Measurements from ENCODE around the gene KBTBD12.

DNA sequence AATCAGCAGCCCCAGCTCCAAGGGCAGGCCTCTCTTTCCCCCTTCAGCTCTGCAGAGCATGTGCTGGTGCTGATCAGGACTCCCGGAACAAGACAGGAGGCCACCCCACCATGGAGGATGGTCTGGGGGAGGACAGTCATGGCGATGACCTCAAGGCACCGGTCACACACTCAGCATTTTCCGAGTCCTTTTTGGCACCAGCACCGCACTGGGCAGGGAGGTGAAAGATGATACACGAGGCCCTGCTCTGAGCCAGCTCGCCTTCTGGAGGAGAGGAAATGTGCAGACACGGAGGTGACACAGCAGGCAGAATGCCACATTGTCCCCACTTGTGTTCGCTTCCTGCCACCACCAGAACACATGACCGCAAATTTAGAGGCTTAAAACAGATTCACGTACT, 75.4 kb downstream of the KBTBD12 start:
- TF ChIP-seq, protein P1, sequence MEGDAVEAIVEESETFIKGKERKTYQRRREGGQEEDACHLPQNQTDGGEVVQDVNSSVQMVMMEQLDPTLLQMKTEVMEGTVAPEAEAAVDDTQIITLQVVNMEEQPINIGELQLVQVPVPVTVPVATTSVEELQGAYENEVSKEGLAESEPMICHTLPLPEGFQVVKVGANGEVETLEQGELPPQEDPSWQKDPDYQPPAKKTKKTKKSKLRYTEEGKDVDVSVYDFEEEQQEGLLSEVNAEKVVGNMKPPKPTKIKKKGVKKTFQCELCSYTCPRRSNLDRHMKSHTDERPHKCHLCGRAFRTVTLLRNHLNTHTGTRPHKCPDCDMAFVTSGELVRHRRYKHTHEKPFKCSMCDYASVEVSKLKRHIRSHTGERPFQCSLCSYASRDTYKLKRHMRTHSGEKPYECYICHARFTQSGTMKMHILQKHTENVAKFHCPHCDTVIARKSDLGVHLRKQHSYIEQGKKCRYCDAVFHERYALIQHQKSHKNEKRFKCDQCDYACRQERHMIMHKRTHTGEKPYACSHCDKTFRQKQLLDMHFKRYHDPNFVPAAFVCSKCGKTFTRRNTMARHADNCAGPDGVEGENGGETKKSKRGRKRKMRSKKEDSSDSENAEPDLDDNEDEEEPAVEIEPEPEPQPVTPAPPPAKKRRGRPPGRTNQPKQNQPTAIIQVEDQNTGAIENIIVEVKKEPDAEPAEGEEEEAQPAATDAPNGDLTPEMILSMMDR (IDR thresholded peaks at IDR 0.05; ENCODE audit: insufficient read depth, low read length, poor library complexity, severe bottlenecking) = no peak
- TF ChIP-seq EZH2phosphoT487 (conservative IDR thresholded peaks at IDR 0.05; ENCODE audit: low read length) = no peak
